Caco-2 (cell line): Measurements from ENCODE around the gene MED10. TPM values are rescaled to one million over a fixed set of nuclear protein-coding genes. Genes with fewer than 3 reads are reported as not detected.
"Not testable (repeated sequence)": the region's sequence is repeated elsewhere in the genome, so short reads cannot be mapped to it uniquely, and the experiment has no call there.

Source experiments
- BruUV-seq: library from RNA; stranded (reverse); fragments of 400-500 nt; replicated peaks from 2 replicates; lab custom pipeline; 2021; lab: Mats Ljungman, UMichigan
- CTCF ChIA-PET: fragments of 300-600 bp; sonication (Branson Sonifier 250); formaldehyde crosslinking; loops from one replicate; lab custom pipeline; 2022; ENCODE audit warnings: antibody characterized with exemption; lab: Charles Lee
- POLR2A ChIA-PET: fragments of 300-600 bp; sonication (Branson Sonifier 250); formaldehyde crosslinking; loops from one replicate; lab custom pipeline; 2022; ENCODE audit warnings: antibody characterized with exemption; lab: Charles Lee
- DNase-seq, 2 experiments: peaks; one replicate each; pipeline versions ENCODE4 v3.0.0 to v3.0.0-alpha.2; 2020 to 2022
- H3K27me3 ChIP-seq: replicated peaks from 2 replicates; pipeline ENCODE4 v1.6.0; 2011; ENCODE audit warnings: low read length; ENCODE audit not compliant: control insufficient read depth, insufficient read depth
- H3K36me3 ChIP-seq: 2 replicates; pipeline ENCODE4 v1.5.1; 2011; ENCODE audit warnings: low read length; ENCODE audit not compliant: control insufficient read depth, insufficient read depth
- H3K4me1 ChIP-seq: fragments of 250-450 bp; sonication (Bioruptor Pico); 2 replicates; pipeline ENCODE4 v1.5.1; 2020; ENCODE audit warnings: mild to moderate bottlenecking
- H3K4me3 ChIP-seq: 2 replicates; pipeline ENCODE4 v1.5.1; 2011; ENCODE audit warnings: low read depth, mild to moderate bottlenecking, control low read depth, low read length
- H3K9me3 ChIP-seq: fragments of 250-450 bp; sonication (Bioruptor Pico); 2 replicates; pipeline ENCODE4 v1.5.1; 2020; ENCODE audit warnings: mild to moderate bottlenecking, moderate library complexity
- H3K27ac Mint-ChIP-seq: one replicate; pipeline ENCODE4 v1.8.0; 2022; ENCODE audit warnings: mixed read lengths; ENCODE audit not compliant: unreplicated experiment
- H3K27me3 Mint-ChIP-seq: one replicate; pipeline ENCODE4 v1.8.0; 2022; ENCODE audit warnings: mixed read lengths; ENCODE audit not compliant: insufficient read depth, unreplicated experiment
- H3K36me3 Mint-ChIP-seq: one replicate; pipeline ENCODE4 v1.8.0; 2022; ENCODE audit warnings: mild to moderate bottlenecking, mixed read lengths; ENCODE audit not compliant: insufficient read depth, unreplicated experiment
- H3K4me1 Mint-ChIP-seq: one replicate; pipeline ENCODE4 v1.8.0; 2022; ENCODE audit warnings: low read depth, mixed read lengths; ENCODE audit not compliant: unreplicated experiment
- H3K4me3 Mint-ChIP-seq: one replicate; pipeline ENCODE4 v1.8.0; 2022; ENCODE audit warnings: mild to moderate bottlenecking, moderate library complexity, mixed read lengths; ENCODE audit not compliant: unreplicated experiment
- H3K9me3 Mint-ChIP-seq: one replicate; pipeline ENCODE4 v1.8.0; 2022; ENCODE audit warnings: mixed read lengths; ENCODE audit not compliant: unreplicated experiment
- intact Hi-C: fragments of 100-400 bp; cut with micrococcal nuclease; formaldehyde crosslinking; loops from one replicate; pipeline ENCODE4 v1.10.0; 2022; ENCODE audit not compliant: unreplicated experiment
- total RNA-seq: library from RNA; stranded (reverse); gene quantifications from 2 replicates; pipeline ENCODE4 v1.2.3, GENCODE V29; 2022
- TF ChIP-seq, protein P1 (sequence below), 2 experiments: fragments of 200-600 bp in 1 of 2; IDR thresholded peaks; 1 replicate in 1 of 2; 2 replicates in 1 of 2; pipeline versions ENCODE4 v1.5.1 to v1.8.0; 2011 to 2022; ENCODE audit warnings: antibody characterized with exemption in 1 of 2, control low read depth in 1 of 2, inconsistent platforms in 1 of 2, low read depth in 1 of 2, low read length in 1 of 2, mild to moderate bottlenecking in 1 of 2, moderate library complexity in 1 of 2; ENCODE audit not compliant: insufficient read depth in 1 of 2, severe bottlenecking in 1 of 2, unreplicated experiment in 1 of 2

Gene MED10
- total RNA-seq, 1 experiment from 2014 or later: 50.6 TPM

DNA sequence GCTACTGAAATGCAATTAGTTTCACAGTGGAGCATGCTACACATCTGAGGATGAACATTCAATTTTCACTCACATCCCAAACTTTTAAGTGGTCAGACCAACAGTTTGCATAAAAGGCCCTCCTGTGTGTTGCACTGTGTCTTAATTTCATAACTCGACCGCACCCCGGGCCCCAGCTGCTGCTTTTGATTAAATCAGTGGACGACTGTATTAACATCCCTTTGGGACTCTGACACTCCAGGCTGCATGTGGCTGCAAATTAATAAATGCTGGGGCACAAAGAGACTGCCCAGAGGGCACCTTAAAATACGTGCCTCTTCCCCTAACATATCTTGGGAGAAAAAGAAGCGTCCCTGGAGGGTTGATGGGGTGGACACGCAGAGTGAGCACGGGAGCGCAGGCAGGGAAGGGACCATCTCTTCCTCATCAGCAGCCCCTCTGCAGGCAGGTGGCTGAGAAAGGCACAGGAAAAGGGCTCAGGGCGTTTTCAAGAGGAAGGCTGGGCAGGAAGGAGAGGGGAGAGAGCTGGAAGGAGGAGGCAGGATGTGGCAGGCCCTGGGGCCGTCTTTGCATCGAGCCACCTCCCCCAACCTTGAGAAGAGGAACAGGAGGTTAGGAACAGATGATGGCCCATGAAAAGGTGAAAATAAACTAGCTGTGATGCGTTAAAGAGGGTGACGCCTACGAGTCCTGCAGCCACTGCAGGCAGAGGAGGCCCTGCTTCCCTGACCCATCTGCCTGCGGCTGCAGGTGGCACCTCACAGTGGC lies 18.6 kb downstream of the MED10 start:
- intact Hi-C loops: no loop called here
- no peak overlapping the region for H3K27ac Mint-ChIP-seq
- no peaks in the 10 kb centered on the region for H3K9me3 Mint-ChIP-seq
- BruUV-seq: no TSS peak
- TF ChIP-seq, protein P1, sequence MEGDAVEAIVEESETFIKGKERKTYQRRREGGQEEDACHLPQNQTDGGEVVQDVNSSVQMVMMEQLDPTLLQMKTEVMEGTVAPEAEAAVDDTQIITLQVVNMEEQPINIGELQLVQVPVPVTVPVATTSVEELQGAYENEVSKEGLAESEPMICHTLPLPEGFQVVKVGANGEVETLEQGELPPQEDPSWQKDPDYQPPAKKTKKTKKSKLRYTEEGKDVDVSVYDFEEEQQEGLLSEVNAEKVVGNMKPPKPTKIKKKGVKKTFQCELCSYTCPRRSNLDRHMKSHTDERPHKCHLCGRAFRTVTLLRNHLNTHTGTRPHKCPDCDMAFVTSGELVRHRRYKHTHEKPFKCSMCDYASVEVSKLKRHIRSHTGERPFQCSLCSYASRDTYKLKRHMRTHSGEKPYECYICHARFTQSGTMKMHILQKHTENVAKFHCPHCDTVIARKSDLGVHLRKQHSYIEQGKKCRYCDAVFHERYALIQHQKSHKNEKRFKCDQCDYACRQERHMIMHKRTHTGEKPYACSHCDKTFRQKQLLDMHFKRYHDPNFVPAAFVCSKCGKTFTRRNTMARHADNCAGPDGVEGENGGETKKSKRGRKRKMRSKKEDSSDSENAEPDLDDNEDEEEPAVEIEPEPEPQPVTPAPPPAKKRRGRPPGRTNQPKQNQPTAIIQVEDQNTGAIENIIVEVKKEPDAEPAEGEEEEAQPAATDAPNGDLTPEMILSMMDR (IDR thresholded peaks at IDR 0.05; ENCODE audit: insufficient read depth in 1 of 2, low read depth in 1 of 2, low read length in 1 of 2, severe bottlenecking in 1 of 2, unreplicated experiment in 1 of 2): no peak
- ChIA-PET CTCF (no interaction called here), POLR2A (no interaction called here)
- Histone ChIP-seq H3K9me3 (no peaks in the 10 kb centered on the region), H3K27me3 (no peaks in the 10 kb centered on the region), H3K4me3 (no peak overlapping the region), H3K36me3 (no peaks in the 10 kb centered on the region), H3K4me1 (no peaks in the 10 kb centered on the region)
- no peak for DNase-seq
- no peak overlapping the region for H3K4me3 Mint-ChIP-seq
- no peaks in the 10 kb centered on the region for H3K36me3 Mint-ChIP-seq
- H3K27me3 Mint-ChIP-seq: peaks cover 6% of the 10 kb centered on the region
- no peaks in the 10 kb centered on the region for H3K4me1 Mint-ChIP-seq

DNA sequence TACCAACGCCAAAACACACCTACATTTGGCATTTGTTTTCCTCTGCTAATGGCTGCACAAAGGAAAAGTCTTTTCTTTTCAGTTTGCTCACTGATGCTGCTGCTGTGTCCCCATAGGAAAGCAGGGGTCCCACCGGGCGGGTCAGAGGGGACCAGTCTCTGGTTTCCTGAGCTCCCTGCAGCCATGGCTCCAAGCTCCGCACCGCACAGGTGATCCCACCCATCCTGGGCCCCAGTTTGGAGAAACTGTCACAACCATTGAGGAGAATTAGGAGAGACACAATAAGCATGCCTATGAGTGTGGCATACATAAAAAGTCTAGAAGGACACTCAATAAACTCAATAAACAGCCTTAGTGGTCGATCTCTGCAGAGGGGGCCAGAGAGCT lies 19.9 kb downstream of the MED10 start:
- H3K4me3 ChIP-seq: no peak overlapping the region
- CTCF ChIA-PET: no interaction called here
- intact Hi-C loops: no loop called here

DNA sequence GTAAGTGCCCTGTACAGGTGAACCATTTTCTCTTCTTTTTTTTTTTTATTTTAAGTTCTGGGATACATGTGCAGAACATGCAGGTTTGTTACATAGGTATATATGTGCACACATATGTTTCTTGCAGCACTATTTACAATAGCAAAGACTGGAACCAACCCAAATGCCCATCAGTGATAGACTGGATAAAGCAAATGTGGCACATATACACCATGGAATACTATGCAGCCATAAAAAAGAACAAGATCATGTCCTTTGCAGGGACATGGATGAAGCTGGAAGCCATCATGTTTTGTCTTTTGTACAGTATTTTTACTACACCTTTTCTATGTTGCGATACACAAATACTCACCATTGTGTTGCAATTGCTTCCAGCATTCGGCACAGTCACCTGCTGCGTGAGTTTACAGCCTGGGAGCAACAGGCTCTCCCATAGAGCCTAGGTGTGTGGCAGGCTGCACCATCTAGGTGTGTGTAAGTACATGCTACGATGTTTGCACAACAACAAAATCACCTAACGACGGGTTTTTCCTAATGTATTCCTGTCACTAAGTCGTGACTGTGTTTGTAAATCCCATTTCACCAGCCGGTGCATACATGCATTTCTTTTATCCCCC lies 20.4 kb downstream of the MED10 start:
- H3K9me3 ChIP-seq, BruUV-seq, H3K9me3 Mint-ChIP-seq, POLR2A ChIA-PET, H3K36me3 ChIP-seq, H3K36me3 Mint-ChIP-seq, CTCF ChIA-PET, H3K4me1 Mint-ChIP-seq, H3K4me3 ChIP-seq, H3K4me1 ChIP-seq, DNase-seq, H3K4me3 Mint-ChIP-seq, H3K27me3 ChIP-seq, intact Hi-C loops, H3K27ac Mint-ChIP-seq: not testable (repeated sequence)
- peaks cover 21% of the 10 kb centered on the region for H3K27me3 Mint-ChIP-seq

More for the DNA sequence above, 19.9 kb downstream of the MED10 start:
- TF ChIP-seq, protein P1 (IDR thresholded peaks at IDR 0.05; ENCODE audit: insufficient read depth in 1 of 2, low read depth in 1 of 2, low read length in 1 of 2, severe bottlenecking in 1 of 2, unreplicated experiment in 1 of 2): no peak
- Mint-ChIP-seq H3K36me3 (no peaks in the 10 kb centered on the region), H3K27ac (no peak overlapping the region), H3K9me3 (no peaks in the 10 kb centered on the region), H3K4me3 (no peak overlapping the region), H3K4me1 (no peaks in the 10 kb centered on the region), H3K27me3 (peaks cover 16% of the 10 kb centered on the region)
- no peak for DNase-seq
- Histone ChIP-seq H3K27me3 (no peaks in the 10 kb centered on the region), H3K9me3 (no peaks in the 10 kb centered on the region), H3K4me1 (no peaks in the 10 kb centered on the region), H3K36me3 (no peaks in the 10 kb centered on the region)
- POLR2A ChIA-PET: no interaction called here
- no TSS peak for BruUV-seq
